ENCODE data around the gene TMC7.
A peak's percentile ranks its signal among the peaks of the same experiment; 100 is the strongest.
"Not testable (repeated sequence)": the region's sequence is repeated elsewhere in the genome, so short reads cannot be mapped to it uniquely, and the experiment has no call there.

TMC7 gene

DNA sequence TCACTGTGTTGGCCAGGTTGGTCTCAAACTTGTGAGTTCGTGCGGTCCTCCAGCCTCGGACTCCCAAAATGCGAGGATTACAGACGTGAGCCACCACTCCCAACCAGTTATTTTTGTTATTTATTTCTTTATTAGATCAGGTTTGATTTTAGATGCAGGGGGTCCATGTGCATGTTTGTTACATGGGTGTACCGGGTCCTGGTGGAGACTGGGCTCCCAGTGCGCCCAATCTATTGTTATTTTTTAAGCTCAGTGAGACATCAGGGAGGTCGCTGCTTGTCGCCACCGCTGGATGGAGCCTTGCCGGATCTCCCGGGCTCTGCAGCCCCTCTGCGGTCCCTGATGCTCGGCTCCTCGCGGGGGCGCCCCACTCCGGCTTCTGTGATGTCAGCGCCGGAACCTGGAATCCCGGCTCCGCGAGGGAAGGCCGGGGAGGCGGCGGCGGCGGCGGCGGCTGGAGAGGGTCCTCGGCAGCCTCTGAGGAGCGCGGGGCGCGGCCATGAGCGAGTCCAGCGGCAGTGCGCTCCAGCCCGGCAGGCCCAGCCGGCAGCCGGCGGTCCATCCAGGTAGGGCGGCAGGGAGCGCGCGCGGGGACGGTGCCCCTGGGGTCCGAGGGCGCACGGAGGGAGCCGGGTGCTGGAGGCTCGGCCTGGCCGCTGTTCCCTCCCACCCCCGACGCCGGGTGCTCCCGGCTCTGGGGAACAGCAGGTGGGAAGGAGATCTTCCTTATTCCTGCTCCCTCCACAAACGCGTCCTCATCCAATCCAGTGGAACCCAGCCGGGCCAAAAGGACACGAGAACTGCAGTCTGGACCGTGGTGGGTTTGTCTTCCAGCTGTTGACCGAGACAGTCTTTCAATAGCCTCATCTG, at the start of gene TMC7:
Gene TMC7, plus strand, starts transcription at position 370 of the 870 bp plus-strand sequence. Its CDS starts 130 bp downstream, at position 500.
- DNase-seq = peak; percentile 10

GRCh38 chr16:18936727-18937340, 46.9 kb upstream of the TMC7 start:
- no peak for DNase-seq

DNA sequence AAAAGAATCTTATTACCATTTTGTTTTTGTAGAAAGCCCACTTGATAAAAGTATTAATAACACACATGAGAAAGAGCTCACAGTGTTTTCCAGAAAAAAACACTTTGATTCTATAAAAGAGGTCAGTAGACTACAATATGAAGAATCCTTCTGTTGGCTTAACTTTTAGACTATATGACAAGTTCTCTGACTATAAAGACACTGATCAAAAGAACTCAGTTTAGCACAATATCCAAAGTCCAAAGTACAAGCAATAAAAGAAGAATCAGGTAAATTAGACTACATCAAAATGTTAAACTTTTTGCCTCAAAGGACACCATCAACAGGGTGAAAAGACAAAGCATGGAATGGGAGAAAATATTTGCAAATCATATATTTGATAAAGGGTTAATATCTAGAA, 46.3 kb upstream of the TMC7 start:
- DNase-seq = no peak

- DNase-seq = no peak
Observed at GRCh38 chr16:18938986-18939385, 44.7 kb upstream of the TMC7 start.

DNA sequence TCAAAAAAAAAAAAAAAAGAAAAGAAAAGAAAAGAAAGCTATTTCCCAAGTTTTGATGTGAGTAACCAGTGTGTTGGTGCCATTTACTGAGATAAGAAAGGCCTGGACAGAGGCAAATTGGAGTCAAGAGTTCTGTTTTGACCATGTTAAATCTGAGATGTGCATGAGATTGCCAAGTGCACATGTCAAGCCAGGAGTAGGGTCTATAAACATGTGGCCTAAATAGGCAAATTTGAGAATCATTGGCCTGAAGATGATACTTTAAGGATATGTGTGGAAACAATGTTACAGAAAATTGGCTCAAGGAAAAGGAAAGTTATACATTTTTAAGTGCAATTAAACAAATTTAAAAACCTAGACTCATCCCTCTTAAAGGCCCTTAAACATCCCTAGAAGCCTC, 42.3 kb upstream of the TMC7 start:
- DNase-seq = no peak

DNA sequence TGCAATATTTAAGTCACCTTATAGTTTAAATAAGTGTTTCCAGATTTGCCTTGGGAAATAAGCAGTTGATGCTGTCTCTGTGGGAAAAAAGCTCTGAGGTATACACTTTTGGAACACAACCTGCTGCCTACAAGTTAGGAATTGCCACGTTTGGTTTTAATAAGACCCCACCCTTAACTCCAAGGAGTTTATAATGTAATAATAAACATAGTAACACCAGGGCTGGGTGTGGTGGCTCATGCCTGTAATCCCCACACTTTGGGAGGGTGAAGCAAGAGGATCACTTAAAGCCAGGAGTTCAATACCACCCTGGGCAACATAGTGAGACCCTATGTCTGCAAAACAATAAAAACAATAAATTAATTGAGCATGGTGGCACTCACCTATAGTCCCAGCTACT, 41.7 kb upstream of the TMC7 start:
- no peak for DNase-seq

DNA sequence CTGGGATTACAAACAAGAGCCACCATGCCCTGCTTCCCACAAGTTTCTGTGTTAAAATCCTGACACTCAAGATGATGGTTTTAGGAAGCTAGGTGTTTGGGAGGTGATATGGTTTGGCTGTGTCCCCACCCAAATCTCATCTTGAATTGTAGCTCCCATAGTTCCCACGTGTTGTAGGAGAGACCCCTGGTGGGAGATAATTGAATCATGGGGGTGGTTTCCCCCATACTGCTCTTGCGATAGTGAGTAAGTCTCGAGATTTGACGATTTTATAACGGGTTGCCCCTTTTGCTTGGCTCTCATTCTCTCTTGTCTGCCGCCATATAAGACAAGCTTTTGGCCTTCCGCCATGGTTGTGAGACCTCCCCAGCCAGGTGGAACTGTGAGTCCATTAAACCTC, 40.3 kb upstream of the TMC7 start:
- no peak for DNase-seq

DNA sequence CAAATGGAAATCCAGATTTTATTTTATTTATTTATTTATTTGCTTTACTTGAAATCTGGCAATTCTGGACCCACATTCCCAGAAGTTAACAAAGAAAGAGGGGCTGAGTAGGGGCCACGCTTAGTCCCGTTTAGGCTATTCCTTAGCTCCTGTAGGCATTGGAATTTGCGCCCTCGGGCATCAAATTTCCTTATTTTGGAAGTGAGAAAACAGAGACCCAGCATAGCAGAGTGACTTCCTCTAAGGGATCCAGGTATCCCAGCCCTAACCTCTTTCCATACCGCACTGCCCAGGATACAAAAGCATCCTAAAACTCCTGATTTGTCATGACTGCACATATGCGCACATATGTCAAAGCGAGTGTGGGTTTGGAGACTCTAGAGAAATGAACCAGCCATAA, 38.5 kb upstream of the TMC7 start:
- no peak for DNase-seq

- DNase-seq = no peak
Observed at GRCh38 chr16:18948372-18949020, 35.2 kb upstream of the TMC7 start.

DNA sequence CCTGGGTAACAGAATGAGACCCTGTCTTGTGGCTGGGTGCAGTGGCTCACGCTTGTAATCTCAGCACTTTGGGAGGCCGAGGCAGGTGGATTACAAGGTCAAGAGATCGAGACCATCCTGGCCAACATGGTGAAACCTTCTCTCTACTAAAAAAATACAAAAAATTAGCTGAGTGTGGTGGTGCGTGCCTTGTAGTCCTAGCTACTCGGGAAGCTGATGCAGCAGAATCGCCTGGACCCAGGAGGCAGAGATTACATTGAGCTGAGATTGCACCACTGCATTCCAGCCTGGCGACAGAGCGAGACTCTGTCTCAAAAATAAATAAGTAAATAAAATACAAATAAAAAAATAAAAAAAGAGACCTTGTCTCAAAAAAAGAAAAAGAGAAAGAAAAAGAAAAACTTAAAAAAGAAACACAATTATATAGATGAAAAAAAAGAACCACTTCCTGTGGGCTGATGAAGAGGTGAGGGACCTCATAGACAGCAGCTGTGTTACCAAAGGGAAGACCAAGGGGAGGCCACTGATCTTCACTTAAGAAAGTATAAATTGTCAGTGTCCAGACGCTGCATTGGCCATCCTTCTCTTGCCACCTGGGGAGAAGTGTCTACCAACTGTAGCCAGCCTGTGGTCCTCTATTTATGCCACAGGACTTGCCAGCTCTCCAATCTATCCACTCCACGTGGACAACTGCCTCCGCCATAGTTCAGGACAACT, 33.1 kb upstream of the TMC7 start:
- no peak for DNase-seq

DNA sequence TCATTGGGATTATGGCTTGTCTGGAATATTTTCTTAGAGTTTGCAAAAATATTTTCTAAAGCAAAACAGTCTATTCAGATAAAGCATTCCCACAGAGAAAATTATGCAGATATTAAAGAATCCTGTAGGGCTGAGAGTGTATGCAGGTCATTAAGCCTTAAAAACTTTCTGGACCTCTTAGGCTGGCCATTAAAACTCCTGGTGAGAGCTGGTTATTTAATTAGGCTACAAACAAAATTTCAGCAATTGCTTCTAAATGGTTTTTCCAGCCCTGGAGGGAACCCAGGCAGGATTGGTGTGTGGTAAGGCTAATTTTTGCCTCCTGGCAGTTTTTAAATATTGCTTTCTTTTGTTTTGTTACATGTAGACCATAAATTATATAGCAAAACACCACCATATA, 30.2 kb upstream of the TMC7 start:
- no peak for DNase-seq

DNA sequence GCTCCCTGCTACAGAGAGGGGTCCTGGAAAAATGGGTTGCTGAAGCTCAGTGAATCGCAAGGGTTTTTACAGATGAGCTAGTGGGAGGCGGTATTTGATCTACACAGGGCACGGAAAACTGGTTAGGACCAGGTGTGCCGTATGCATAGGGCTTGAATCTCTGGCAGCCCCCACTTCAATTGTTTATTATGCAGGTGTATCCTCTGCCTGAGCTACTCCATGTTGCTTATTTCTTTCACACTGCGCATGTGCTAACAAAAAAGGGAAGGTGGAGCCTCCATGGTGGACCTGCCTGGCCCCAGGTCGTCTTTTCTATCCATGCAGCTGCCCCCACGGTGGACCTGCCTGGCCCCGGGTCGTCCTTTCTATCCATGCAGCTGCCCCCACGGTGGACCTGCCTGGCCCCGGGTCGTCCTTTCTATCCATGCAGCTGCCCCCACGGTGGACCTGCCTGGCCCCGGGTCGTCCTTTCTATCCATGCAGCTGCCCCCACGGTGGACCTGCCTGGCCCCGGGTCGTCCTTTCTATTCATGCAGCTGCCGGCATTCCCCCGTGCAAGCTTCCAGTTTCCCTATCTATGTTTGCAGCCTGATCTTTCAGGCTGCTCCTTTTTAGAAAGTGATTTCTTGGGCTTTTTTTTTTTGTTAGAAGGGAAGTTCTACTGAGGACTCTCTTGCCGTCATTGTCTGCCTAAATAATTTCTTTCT, 27.7 kb upstream of the TMC7 start:
- DNase-seq = not testable (repeated sequence)

DNA sequence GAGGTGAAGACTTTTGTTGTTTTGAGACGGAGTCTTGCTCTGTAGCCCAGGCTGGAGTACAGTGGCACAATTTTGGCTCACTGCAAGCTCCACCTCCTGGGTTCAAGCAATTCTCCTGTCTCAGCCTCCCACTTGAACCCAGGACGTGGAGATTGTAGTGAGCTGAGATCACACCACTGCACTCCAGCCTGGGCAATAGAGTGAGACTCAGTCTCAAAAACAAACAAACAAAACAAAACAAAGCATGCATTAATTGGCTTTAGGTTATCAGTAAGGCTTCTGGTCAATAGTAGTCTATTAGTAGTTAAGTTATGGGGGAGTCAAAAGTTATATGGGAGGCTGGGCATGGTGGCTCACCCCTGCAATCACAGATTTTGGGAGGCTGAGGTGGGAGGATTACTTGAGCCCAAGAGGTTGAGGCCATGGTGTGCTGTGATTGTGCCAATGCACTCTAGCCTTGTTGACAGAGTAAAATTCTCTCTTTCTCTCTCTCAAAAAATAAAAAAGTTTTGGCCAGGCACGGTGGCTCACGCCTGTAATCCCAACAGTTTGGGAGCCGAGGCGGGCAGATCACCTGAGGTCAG, 27.0 kb upstream of the TMC7 start:
- not testable (repeated sequence) for DNase-seq

DNA sequence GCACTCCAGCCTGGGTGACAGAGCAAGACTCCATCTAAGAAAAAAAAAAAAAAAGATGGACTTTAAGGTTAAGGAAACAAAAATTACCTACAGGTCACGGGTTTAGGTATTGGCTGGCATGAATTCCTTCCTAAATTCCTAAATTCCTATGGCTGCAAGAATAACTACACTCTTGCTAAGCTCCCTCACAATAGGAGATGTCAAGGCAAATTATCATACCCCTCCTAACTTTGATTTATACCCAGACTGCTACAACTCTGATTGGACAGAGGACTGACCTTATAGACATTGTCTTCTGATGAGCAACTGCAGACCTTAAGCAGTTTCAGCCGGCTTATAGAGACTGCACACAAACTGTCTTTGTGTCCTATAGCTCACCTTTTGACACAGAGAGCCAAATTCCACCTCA, 25.1 kb upstream of the TMC7 start:
- DNase-seq = no peak

GRCh38 chr16:18959031-18959505, 24.7 kb upstream of the TMC7 start:
- DNase-seq = no peak

GRCh38 chr16:18965555-18965954, 18.2 kb upstream of the TMC7 start:
- no peak for DNase-seq

DNA sequence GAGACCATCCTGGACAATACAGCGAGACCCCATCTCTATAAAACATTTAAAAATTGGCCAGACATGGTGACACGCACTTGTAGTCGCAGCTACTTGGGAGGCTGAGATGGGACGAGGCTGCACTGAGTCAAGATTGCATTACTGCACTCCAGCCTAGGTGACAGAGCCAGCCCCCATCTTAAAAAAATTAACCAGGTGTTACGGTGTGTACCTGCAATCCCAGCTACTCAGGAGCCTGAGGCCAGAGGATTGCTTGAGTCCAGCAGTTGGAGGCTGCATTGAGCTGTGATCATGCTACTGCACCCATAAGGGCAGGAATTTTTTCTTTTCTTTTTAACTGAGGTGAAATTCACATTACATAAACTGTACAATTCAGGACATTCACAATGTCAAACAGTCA, 16.9 kb upstream of the TMC7 start:
- no peak for DNase-seq

DNA sequence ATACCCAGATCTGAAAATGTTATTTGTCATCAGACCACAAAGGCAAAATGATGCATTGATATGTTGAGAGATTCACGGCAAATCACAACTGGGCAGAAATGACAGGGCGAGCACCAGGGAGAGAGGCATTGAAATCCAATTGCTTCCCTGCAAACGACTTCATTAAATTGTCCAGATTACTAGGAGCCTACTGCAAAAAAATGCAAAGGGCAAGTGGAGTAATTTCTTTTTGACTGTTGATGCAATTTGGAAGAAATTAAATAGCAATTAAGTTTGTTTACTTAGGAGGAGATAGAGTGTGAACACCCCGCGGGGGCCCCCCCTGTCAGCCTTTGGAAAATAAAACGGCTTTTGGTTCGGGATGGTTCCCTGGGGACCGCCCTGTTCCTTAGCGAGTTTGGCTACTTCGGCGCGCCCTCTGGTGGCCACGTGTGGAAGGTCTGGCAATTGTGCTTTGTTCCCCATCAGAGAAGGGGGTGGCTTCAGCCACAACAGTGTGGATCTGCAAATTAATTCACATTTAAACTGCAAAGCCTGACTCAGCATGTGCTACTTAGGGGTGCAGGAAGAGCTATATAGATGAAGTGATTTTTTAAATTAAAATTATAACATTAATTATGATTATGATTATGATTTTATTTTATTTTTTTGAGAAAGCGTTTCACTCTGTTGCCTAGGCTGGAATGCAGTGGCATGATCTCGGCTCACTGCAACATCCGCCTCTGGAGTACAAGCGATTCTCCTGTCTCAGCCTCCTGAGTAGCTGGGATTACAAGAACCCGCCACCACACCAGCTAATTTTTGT, 14.5 kb upstream of the TMC7 start:
- DNase-seq = peak; percentile 74

DNA sequence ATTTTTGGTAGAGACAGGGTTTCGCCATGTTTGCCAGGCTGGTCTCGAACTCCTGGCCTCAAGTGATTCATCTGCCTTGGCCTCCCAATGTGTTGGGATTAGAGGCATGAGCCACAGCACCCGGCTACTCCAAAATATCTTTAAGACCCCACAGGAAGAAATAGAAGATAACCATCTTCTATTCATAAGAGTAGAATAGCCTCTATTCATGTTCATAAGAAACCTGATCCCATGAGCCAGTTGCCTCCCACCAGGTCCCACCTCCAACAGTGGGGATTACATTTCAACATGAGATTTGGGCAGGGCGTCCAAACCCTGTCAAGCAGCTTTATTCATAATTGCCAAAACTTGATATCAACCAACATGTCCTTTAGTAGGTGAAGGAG, 13.9 kb upstream of the TMC7 start:
- DNase-seq = no peak

- no peak for DNase-seq
Observed at GRCh38 chr16:18975109-18975508, 8.6 kb upstream of the TMC7 start.

DNA sequence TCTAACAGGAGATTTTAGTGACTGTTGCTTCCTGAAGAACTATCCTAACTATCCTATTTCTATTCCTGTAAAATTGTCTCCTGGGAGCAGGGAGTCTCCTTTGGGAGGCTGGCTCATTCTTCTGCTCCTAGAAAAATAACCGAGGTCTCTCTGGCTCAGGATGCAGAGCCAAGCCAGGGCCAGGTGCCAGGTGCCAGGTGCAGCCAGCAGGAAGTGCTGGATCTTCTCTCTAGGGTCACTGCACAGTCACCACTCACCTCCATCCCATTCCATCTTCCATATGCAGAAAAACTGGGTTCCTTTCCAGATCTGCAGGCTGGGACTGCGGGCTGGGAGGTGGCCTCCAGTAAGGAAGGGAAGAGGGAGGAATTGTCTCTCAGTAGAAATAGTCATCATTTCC, 3.8 kb upstream of the TMC7 start:
- no peak for DNase-seq
